GM12878 (cell line): ENCODE measurements around the gene FSTL4. TPM values are rescaled to one million over a fixed set of nuclear protein-coding genes. Genes with fewer than 3 reads are reported as not detected.

Experiments used
- ATAC-seq: fragments of 200-7000 bp; cut with Tn5 transposase; 3 replicates; pipeline ENCODE4 v1.9.1; 2020; ENCODE audit warnings: mild to moderate bottlenecking, moderate library complexity
- BruUV-seq: library from RNA; stranded (reverse); fragments of 400-500 nt; replicated peaks from 2 replicates; lab custom pipeline; 2021; lab: Mats Ljungman, UMichigan
- CTCF ChIA-PET: fragments of 300-600 bp; sonication (Branson Sonifier 250); formaldehyde crosslinking; extraction: SDS; loops from one replicate; lab custom pipeline; 2021; ENCODE audit warnings: inconsistent platforms; lab: Yijun Ruan, JAX
- POLR2A ChIA-PET: fragments of 350-600 bp; formaldehyde crosslinking; extraction: SDS; loops from one replicate; lab custom pipeline; 2021; ENCODE audit warnings: inconsistent platforms; lab: Charles Lee
- RAD21 ChIA-PET: fragments of 300-600 bp; sonication (Branson Sonifier 250); formaldehyde crosslinking; loops from one replicate; lab custom pipeline; 2023; ENCODE audit warnings: antibody characterized with exemption; ENCODE audit not compliant: unreplicated experiment; lab: Charles Lee
- SMC1A ChIA-PET: fragments of 300-600 bp; sonication (Branson Sonifier 250); formaldehyde crosslinking; loops from one replicate; lab custom pipeline; 2023; ENCODE audit not compliant: unreplicated experiment, uncharacterized antibody; lab: Charles Lee
- DNase-seq: peaks from one replicate; pipeline ENCODE4 v3.0.0-alpha.2; 2011; ENCODE audit warnings: low read depth, low spot score
- FAIRE-seq: peaks from 3 replicates; lab custom pipeline; 2011; peaks lifted over from hg19 to GRCh38; lab: Jason Lieb, UNC
- H2AFZ ChIP-seq: 2 replicates; pipeline ENCODE4 v1.6.0; 2011; ENCODE audit warnings: low read depth, low read length, control low read depth; ENCODE audit not compliant: control insufficient read depth
- H3K27ac ChIP-seq: 2 replicates; pipeline ENCODE4 v1.5.1; 2011; ENCODE audit warnings: control low read depth; ENCODE audit not compliant: control insufficient read depth, insufficient read depth
- H3K27me3 ChIP-seq, 2 experiments: replicated peaks in 1 of 2; 2 replicates each; pipeline versions ENCODE4 v1.6.0 to v1.6.1; 2011; ENCODE audit warnings: low read length in 1 of 2; ENCODE audit not compliant: control insufficient read depth in 2 of 2, insufficient read depth in 2 of 2
- H3K36me3 ChIP-seq, 2 experiments: 2 replicates each; pipeline ENCODE4 v1.5.1; 2011; ENCODE audit warnings: low read length in 1 of 2; ENCODE audit not compliant: control insufficient read depth in 2 of 2, insufficient read depth in 2 of 2
- H3K4me1 ChIP-seq: 2 replicates; pipeline ENCODE4 v1.6.1; 2011; ENCODE audit warnings: mild to moderate bottlenecking, low read length, moderate library complexity, mixed read lengths; ENCODE audit not compliant: control insufficient read depth, insufficient read depth
- H3K4me2 ChIP-seq: 2 replicates; pipeline ENCODE4 v1.6.0; 2011; ENCODE audit warnings: control low read depth; ENCODE audit not compliant: control insufficient read depth, insufficient read depth
- H3K4me3 ChIP-seq: fragments of 200-600 bp; sonication (generic); 2 replicates; pipeline ENCODE4 v1.5.1; 2016
- H3K79me2 ChIP-seq: 2 replicates; pipeline ENCODE4 v1.6.0; 2011; ENCODE audit warnings: low read length; ENCODE audit not compliant: control insufficient read depth, insufficient read depth
- H3K9ac ChIP-seq: 2 replicates; pipeline ENCODE4 v1.8.0; 2011; ENCODE audit warnings: low read length, control low read depth, mixed read lengths; ENCODE audit not compliant: control insufficient read depth, insufficient read depth
- H3K9me3 ChIP-seq: replicated peaks from 3 replicates; pipeline ENCODE4 v1.5.1; 2011; ENCODE audit warnings: mild to moderate bottlenecking, low read length; ENCODE audit not compliant: control insufficient read depth, insufficient read depth
- H4K20me1 ChIP-seq: 2 replicates; pipeline ENCODE4 v1.6.0; 2011; ENCODE audit not compliant: control insufficient read depth, insufficient read depth
- BACH1 ChIP-seq: fragments of 450-650 bp; IDR thresholded peaks from 2 replicates; pipeline ENCODE4 v1.6.1; 2017; ENCODE audit warnings: mild to moderate bottlenecking, borderline replicate concordance
- CEBPB ChIP-seq, 2 experiments: fragments of 150-350 bp in 1 of 2; IDR thresholded peaks; 2 replicates each; pipeline ENCODE4 v1.6.1; 2012 to 2014; ENCODE audit warnings: low read depth in 2 of 2, low read length in 2 of 2, borderline replicate concordance in 1 of 2, inconsistent platforms in 1 of 2
- ETV6 ChIP-seq, 2 experiments: fragments of 450-650 bp in 1 of 2; IDR thresholded peaks in 1 of 2; conservative IDR thresholded peaks in 1 of 2; 2 replicates each; pipeline ENCODE4 v1.6.1; 2014; ENCODE audit warnings: antibody characterized with exemption in 1 of 2, borderline replicate concordance in 1 of 2, low read depth in 1 of 2, mild to moderate bottlenecking in 1 of 2, moderate library complexity in 1 of 2
- IRF4 ChIP-seq: IDR thresholded peaks from 2 replicates; pipeline ENCODE4 v1.6.1; 2011; ENCODE audit warnings: low read depth, low read length
- KAT2A ChIP-seq: conservative IDR thresholded peaks from 2 replicates; pipeline ENCODE4 v1.6.1; 2011; ENCODE audit warnings: low read depth, low read length; ENCODE audit not compliant: control insufficient read depth
- RFX5 ChIP-seq: IDR thresholded peaks from 2 replicates; pipeline ENCODE4 v1.6.1; 2011; ENCODE audit warnings: low read depth, low read length, improper control_type of control experiment
- SREBF2 ChIP-seq: IDR thresholded peaks from 2 replicates; pipeline ENCODE4 v1.6.1; 2012; ENCODE audit warnings: mild to moderate bottlenecking, low read length
- ZNF384 ChIP-seq: IDR thresholded peaks from 2 replicates; pipeline ENCODE4 v1.6.1; 2012; ENCODE audit warnings: low read depth, mild to moderate bottlenecking, low read length, improper control_type of control experiment, borderline replicate concordance
- WGBS: methylation state at CpG from one replicate; pipeline ENCODE4 v1.1.6; 2016; ENCODE audit warnings: low lambda C conversion rate; ENCODE audit not compliant: insufficient replicate concordance, insufficient coverage; ENCODE audit errors: missing lambda C conversion rate; 5-methylcytosine and 5-hydroxymethylcytosine counted together
- in situ Hi-C: fragments of 300-500 bp; cut with MboI; formaldehyde crosslinking; loops from 9 replicates; pipeline ENCODE4 v1.14.3; 2018; ENCODE audit warnings: mixed read lengths
- intact Hi-C: fragments of 100-400 bp; cut with micrococcal nuclease; formaldehyde crosslinking; loops from one replicate; pipeline ENCODE4 v1.14.2; 2022; ENCODE audit not compliant: unreplicated experiment
- polyA plus RNA-seq, 11 experiments: library from polyadenylated mRNA; depleted of rRNA in 4 of 11; unstranded in 6 of 11; stranded (reverse) in 5 of 11; fragments of >200 nt; fragmentation: Nextera tagmentation in 4 of 11; fragmentation: Illumina TruSeq in 1 of 11; extraction: Ambion mirVana in 4 of 11; extraction: Trizol in 1 of 11; gene quantifications; 1 replicate in 1 of 11; 2 replicates in 10 of 11; pipeline versions ENCODE4 v1.2.1 to v1.2.3, GENCODE V29; 2011 to 2016; ENCODE audit warnings: inconsistent platforms in 2 of 11, missing spikeins in 2 of 11, low read depth in 1 of 11
- total RNA-seq, 4 experiments: library from RNA; depleted of rRNA in 3 of 4; stranded (reverse); fragments of >200 nt in 3 of 4; fragmentation: Illumina TruSeq in 1 of 4; extraction: Trizol in 1 of 4; gene quantifications; 2 replicates each; pipeline versions ENCODE4 v1.2.1 to v1.2.3, GENCODE V29; 2013 to 2021
- TF ChIP-seq, protein P1 (sequence below): fragments of 450-650 bp; formaldehyde crosslinking; IDR thresholded peaks from 2 replicates; pipeline ENCODE4 v1.4.0; 2022; ENCODE audit warnings: mild to moderate bottlenecking, moderate library complexity
- TF ChIP-seq, protein P2 (sequence below): IDR thresholded peaks from 2 replicates; pipeline ENCODE4 v1.6.1; 2011; ENCODE audit warnings: borderline replicate concordance, low read depth, mild to moderate bottlenecking, moderate library complexity, low read length; ENCODE audit not compliant: insufficient read depth, poor library complexity, severe bottlenecking
- TF ChIP-seq, protein P3 (sequence below), 3 experiments: IDR thresholded peaks in 2 of 3; conservative IDR thresholded peaks in 1 of 3; 2 replicates each; pipeline ENCODE4 v1.5.1; 2011; ENCODE audit warnings: low read depth in 3 of 3, low read length in 3 of 3, mild to moderate bottlenecking in 3 of 3, control low read depth in 2 of 3, moderate library complexity in 2 of 3, inconsistent platforms in 1 of 3, mixed read lengths in 1 of 3; ENCODE audit not compliant: control insufficient read depth in 2 of 3, insufficient read depth in 1 of 3; ENCODE audit errors: extremely low read depth in 1 of 3
- TF ChIP-seq, protein P4 (sequence below): fragments of 450-650 bp; IDR thresholded peaks from 2 replicates; pipeline ENCODE4 v1.6.1; 2014; ENCODE audit warnings: mild to moderate bottlenecking

The FSTL4 gene
- total and polyA plus RNA-seq, 10 of the 15 experiments (the other 5 are each of a cell fraction or from before 2014, with no cell fraction given): 0.01 to 0.79 (median 0.21) TPM; not detected in 6

DNA sequence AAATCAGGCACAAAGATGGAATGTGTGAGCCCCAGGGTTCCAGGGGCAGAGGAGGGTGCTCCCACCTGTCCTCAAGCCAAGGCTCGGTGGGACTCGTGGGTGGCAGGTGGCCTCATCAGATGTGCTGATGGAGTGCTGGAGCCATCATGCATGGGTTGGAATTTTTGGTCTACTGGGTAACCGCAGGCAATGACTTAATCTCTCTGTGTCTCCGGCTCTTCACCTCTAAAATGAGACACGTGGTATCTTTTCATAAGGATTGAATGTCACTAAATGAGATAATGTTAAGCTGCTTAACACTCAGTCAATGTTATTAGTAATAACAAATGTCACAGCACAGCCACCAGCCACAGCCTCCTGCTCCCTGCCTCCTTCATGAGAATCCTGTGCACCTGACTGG lies 315.0 kb downstream of the FSTL4 start (continued):
- TF ChIP-seq, protein P1, sequence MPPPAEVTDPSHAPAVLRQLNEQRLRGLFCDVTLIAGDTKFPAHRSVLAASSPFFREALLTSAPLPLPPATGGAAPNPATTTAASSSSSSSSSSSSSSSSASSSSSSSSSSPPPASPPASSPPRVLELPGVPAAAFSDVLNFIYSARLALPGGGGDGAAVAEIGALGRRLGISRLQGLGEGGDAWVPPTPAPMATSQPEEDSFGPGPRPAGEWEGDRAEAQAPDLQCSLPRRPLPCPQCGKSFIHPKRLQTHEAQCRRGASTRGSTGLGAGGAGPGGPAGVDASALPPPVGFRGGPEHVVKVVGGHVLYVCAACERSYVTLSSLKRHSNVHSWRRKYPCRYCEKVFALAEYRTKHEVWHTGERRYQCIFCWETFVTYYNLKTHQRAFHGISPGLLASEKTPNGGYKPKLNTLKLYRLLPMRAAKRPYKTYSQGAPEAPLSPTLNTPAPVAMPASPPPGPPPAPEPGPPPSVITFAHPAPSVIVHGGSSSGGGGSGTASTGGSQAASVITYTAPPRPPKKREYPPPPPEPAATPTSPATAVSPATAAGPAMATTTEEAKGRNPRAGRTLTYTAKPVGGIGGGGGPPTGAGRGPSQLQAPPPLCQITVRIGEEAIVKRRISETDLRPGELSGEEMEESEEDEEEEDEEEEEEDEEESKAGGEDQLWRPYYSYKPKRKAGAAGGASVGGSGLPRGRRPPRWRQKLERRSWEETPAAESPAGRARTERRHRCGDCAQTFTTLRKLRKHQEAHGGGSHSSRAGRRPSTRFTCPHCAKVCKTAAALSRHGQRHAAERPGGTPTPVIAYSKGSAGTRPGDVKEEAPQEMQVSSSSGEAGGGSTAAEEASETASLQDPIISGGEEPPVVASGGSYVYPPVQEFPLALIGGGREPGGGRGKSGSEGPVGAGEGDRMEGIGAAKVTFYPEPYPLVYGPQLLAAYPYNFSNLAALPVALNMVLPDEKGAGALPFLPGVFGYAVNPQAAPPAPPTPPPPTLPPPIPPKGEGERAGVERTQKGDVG (CRISPR knock-in tag): no peak
- TF ChIP-seq ETV6 (conservative IDR thresholded peaks at IDR 0.05 in 1 of 2, IDR thresholded peaks at IDR 0.05 in 1 of 2; ENCODE audit: borderline replicate concordance in 1 of 2, low read depth in 1 of 2) (no peak), BACH1 (no peak)

DNA sequence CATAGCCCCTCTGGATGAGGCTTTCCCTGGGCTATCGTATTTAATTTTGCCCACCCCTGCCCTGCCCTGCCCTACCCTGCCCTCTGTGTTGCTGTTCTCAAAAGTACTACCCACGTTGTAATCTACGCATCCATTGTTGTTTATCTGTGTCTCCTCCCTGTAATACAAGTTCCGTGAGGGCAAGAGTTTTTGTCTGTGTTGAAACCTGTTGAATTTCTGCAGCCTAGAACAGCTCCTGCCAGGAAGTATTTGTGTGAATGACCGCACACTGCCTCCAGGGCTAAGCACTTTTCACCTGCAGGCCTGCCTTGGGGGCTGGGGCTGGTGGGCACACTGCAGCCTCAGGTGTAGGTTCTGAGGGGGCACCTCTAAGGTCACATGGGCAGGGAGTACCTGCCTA lies 315.7 kb downstream of the FSTL4 start:
- in situ Hi-C loops (no loop called here), intact Hi-C loops (no loop called here)
- Histone ChIP-seq H3K9ac (no peak overlapping the region), H3K4me1 (no peaks in the 10 kb centered on the region), H3K79me2 (no peaks in the 10 kb centered on the region), H3K9me3 (no peaks in the 10 kb centered on the region), H3K4me2 (no peak overlapping the region), H3K27me3 (no peaks in the 10 kb centered on the region), H3K36me3 (no peaks in the 10 kb centered on the region), H3K4me3 (no peak overlapping the region), H4K20me1 (no peaks in the 10 kb centered on the region), H2AFZ (no peak overlapping the region), H3K27ac (no peak overlapping the region)
- FAIRE-seq: no peak
- no TSS peak for BruUV-seq
- ChIA-PET POLR2A (no interaction called here), CTCF (interaction anchor here (1.9 kb wide), 1 partner anchor 9 kb away, joined by 6 read pairs; no protein-coding TSS in a partner anchor), SMC1A (no interaction called here), RAD21 (no interaction called here)
- ATAC-seq: no peak
- WGBS: 29% methylated on average over 5 of the region's 5 CpGs
- DNase-seq: no peak
- TF ChIP-seq KAT2A (no peak), SREBF2 (no peak), ZNF384 (no peak), IRF4 (no peak), RFX5 (no peak), CEBPB (IDR thresholded peaks at IDR 0.05; ENCODE audit: borderline replicate concordance in 1 of 2, low read depth in 2 of 2, low read length in 2 of 2) (no peak)
- TF ChIP-seq, protein P2, sequence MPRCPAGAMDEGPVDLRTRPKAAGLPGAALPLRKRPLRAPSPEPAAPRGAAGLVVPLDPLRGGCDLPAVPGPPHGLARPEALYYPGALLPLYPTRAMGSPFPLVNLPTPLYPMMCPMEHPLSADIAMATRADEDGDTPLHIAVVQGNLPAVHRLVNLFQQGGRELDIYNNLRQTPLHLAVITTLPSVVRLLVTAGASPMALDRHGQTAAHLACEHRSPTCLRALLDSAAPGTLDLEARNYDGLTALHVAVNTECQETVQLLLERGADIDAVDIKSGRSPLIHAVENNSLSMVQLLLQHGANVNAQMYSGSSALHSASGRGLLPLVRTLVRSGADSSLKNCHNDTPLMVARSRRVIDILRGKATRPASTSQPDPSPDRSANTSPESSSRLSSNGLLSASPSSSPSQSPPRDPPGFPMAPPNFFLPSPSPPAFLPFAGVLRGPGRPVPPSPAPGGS: no peak
- TF ChIP-seq, protein P3, sequence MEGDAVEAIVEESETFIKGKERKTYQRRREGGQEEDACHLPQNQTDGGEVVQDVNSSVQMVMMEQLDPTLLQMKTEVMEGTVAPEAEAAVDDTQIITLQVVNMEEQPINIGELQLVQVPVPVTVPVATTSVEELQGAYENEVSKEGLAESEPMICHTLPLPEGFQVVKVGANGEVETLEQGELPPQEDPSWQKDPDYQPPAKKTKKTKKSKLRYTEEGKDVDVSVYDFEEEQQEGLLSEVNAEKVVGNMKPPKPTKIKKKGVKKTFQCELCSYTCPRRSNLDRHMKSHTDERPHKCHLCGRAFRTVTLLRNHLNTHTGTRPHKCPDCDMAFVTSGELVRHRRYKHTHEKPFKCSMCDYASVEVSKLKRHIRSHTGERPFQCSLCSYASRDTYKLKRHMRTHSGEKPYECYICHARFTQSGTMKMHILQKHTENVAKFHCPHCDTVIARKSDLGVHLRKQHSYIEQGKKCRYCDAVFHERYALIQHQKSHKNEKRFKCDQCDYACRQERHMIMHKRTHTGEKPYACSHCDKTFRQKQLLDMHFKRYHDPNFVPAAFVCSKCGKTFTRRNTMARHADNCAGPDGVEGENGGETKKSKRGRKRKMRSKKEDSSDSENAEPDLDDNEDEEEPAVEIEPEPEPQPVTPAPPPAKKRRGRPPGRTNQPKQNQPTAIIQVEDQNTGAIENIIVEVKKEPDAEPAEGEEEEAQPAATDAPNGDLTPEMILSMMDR (IDR thresholded peaks at IDR 0.05 in 2 of 3, conservative IDR thresholded peaks at IDR 0.05 in 1 of 3; ENCODE audit: control insufficient read depth in 2 of 3, extremely low read depth in 1 of 3, insufficient read depth in 1 of 3, low read depth in 3 of 3, low read length in 3 of 3): no peak
- TF ChIP-seq, protein P4, sequence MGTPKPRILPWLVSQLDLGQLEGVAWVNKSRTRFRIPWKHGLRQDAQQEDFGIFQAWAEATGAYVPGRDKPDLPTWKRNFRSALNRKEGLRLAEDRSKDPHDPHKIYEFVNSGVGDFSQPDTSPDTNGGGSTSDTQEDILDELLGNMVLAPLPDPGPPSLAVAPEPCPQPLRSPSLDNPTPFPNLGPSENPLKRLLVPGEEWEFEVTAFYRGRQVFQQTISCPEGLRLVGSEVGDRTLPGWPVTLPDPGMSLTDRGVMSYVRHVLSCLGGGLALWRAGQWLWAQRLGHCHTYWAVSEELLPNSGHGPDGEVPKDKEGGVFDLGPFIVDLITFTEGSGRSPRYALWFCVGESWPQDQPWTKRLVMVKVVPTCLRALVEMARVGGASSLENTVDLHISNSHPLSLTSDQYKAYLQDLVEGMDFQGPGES: no peak
